Central memory CD4-positive, alpha-beta T cell (primary cell): ENCODE data around the gene PGK1.
"Not testable (repeated sequence)": the region's sequence is repeated elsewhere in the genome, so short reads cannot be mapped to it uniquely, and the experiment has no call there.

Source experiments
- DNase-seq: peaks from one replicate; pipeline ENCODE4 v3.0.0; 2022
- total RNA-seq, 3 experiments: gene quantifications; one replicate each; lab custom pipeline; 2026; lab: John Stamatoyannopoulos, UW

PGK1 gene
- total RNA-seq, result 203 to 928 (median 372) reads per million in 3 experiments

- DNase-seq, result peak; percentile 95
Observed at GRCh38 chrX:78103623-78104446, at the start of gene PGK1. Gene PGK1 (plus strand): TSS chrX:78104248. CDS start chrX:78104341, 93 bp downstream.

- DNase-seq, result no peak
Observed at GRCh38 chrX:78063687-78064086, 40.4 kb upstream of the PGK1 start.

- DNase-seq, result no peak
Observed at GRCh38 chrX:78064152-78064551, 39.9 kb upstream of the PGK1 start.

- DNase-seq, result not testable (repeated sequence)
Observed at GRCh38 chrX:78064698-78065601, 39.1 kb upstream of the PGK1 start.

- DNase-seq, result no peak
Observed at GRCh38 chrX:78066110-78066509, 37.9 kb upstream of the PGK1 start.

- no peak for DNase-seq
Observed at GRCh38 chrX:78071331-78071730, 32.7 kb upstream of the PGK1 start.

GRCh38 chrX:78073147-78074077 is 30.6 kb upstream of the PGK1 start:
- DNase-seq, result peak; percentile 42

- DNase-seq, result no peak
Observed at GRCh38 chrX:78074088-78074487, 30.0 kb upstream of the PGK1 start.

- no peak for DNase-seq
Observed at GRCh38 chrX:78075787-78076389, 28.2 kb upstream of the PGK1 start.

GRCh38 chrX:78081413-78081812 is 22.6 kb upstream of the PGK1 start:
- not testable (repeated sequence) for DNase-seq

- DNase-seq, result no peak
Observed at GRCh38 chrX:78092296-78092695, 11.8 kb upstream of the PGK1 start.

GRCh38 chrX:78098108-78098507 is 5.9 kb upstream of the PGK1 start:
- DNase-seq, result no peak

- no peak for DNase-seq
Observed at GRCh38 chrX:78102091-78102490, 2.0 kb upstream of the PGK1 start.

GRCh38 chrX:78103001-78103622 is 936 bp upstream of the PGK1 start:
- DNase-seq, result no peak

GRCh38 chrX:78104447-78105176 is 564 bp downstream of the PGK1 start:
- peak; percentile 19 for DNase-seq

GRCh38 chrX:78105944-78106650 is 2.0 kb downstream of the PGK1 start:
- DNase-seq, result peak; percentile 44

- no peak for DNase-seq
Observed at GRCh38 chrX:78106651-78106986, 2.6 kb downstream of the PGK1 start.

- no peak for DNase-seq
Observed at GRCh38 chrX:78109458-78109857, 5.4 kb downstream of the PGK1 start.

GRCh38 chrX:78111140-78111931 is 7.3 kb downstream of the PGK1 start:
- no peak for DNase-seq
